T-helper 1 cell treated with Interleukin-12 subunit alpha and Interleukin-12 subunit beta and Interleukin-4 antibody, amounts not matched to agents 30 μg/mL and 1 μg/mL, for 36 hours (primary cell): Measurements from ENCODE around the gene FGR.
"Not testable (repeated sequence)": the region's sequence is repeated elsewhere in the genome, so short reads cannot be mapped to it uniquely, and the experiment has no call there.

Source experiments
- H3K27ac Mint-ChIP-seq: one replicate; pipeline ENCODE4 v1.8.0; 2021; ENCODE audit warnings: mild to moderate bottlenecking, mixed read lengths
- H3K27me3 Mint-ChIP-seq: one replicate; pipeline ENCODE4 v1.8.0; 2021; ENCODE audit warnings: low read depth, mixed read lengths
- H3K36me3 Mint-ChIP-seq: one replicate; pipeline ENCODE4 v1.8.0; 2021; ENCODE audit warnings: low read depth, mixed read lengths
- H3K4me1 Mint-ChIP-seq: one replicate; pipeline ENCODE4 v1.8.0; 2021; ENCODE audit warnings: low read depth, mixed read lengths
- H3K4me3 Mint-ChIP-seq: one replicate; pipeline ENCODE4 v1.8.0; 2021; ENCODE audit warnings: mild to moderate bottlenecking, moderate library complexity, mixed read lengths
- H3K9me3 Mint-ChIP-seq: one replicate; pipeline ENCODE4 v1.8.0; 2021; ENCODE audit warnings: mixed read lengths

The FGR gene

GRCh38 chr1:27650171-27650538 is 15.2 kb upstream of the FGR start:
- no peaks in the 10 kb centered on the region for H3K9me3 Mint-ChIP-seq
- H3K36me3 Mint-ChIP-seq = peaks cover 2% of the 10 kb centered on the region
- peak overlapping the region; percentile 80 for H3K27ac Mint-ChIP-seq
- H3K27me3 Mint-ChIP-seq = no peaks in the 10 kb centered on the region
- H3K4me3 Mint-ChIP-seq = no peak overlapping the region
- peaks cover 30% of the 10 kb centered on the region for H3K4me1 Mint-ChIP-seq

GRCh38 chr1:27649306-27649635 is 14.3 kb upstream of the FGR start:
- no peaks in the 10 kb centered on the region for H3K36me3 Mint-ChIP-seq
- H3K4me3 Mint-ChIP-seq = no peak overlapping the region
- H3K27me3 Mint-ChIP-seq = no peaks in the 10 kb centered on the region
- H3K9me3 Mint-ChIP-seq = no peaks in the 10 kb centered on the region
- H3K4me1 Mint-ChIP-seq = peaks cover 30% of the 10 kb centered on the region
- H3K27ac Mint-ChIP-seq = no peak overlapping the region

- no peak overlapping the region for H3K27ac Mint-ChIP-seq
- H3K4me3 Mint-ChIP-seq = no peak overlapping the region
- H3K36me3 Mint-ChIP-seq = no peaks in the 10 kb centered on the region
- no peaks in the 10 kb centered on the region for H3K9me3 Mint-ChIP-seq
- peaks cover 35% of the 10 kb centered on the region for H3K4me1 Mint-ChIP-seq
- H3K27me3 Mint-ChIP-seq = no peaks in the 10 kb centered on the region
Observed at GRCh38 chr1:27648602-27649305, 13.8 kb upstream of the FGR start.

- H3K4me1 Mint-ChIP-seq = peaks cover 39% of the 10 kb centered on the region
- H3K4me3 Mint-ChIP-seq = no peak overlapping the region
- no peaks in the 10 kb centered on the region for H3K9me3 Mint-ChIP-seq
- no peaks in the 10 kb centered on the region for H3K36me3 Mint-ChIP-seq
- H3K27me3 Mint-ChIP-seq = no peaks in the 10 kb centered on the region
- no peak overlapping the region for H3K27ac Mint-ChIP-seq
Observed at GRCh38 chr1:27647328-27647727, 12.3 kb upstream of the FGR start.

GRCh38 chr1:27646676-27647075 is 11.7 kb upstream of the FGR start:
- Mint-ChIP-seq H3K4me1 (peaks cover 39% of the 10 kb centered on the region), H3K4me3 (no peak overlapping the region), H3K27me3 (no peaks in the 10 kb centered on the region), H3K27ac (no peak overlapping the region), H3K36me3 (no peaks in the 10 kb centered on the region), H3K9me3 (no peaks in the 10 kb centered on the region)

GRCh38 chr1:27645071-27645415 is 10.1 kb upstream of the FGR start:
- Mint-ChIP-seq H3K9me3 (no peaks in the 10 kb centered on the region), H3K27me3 (no peaks in the 10 kb centered on the region), H3K36me3 (no peaks in the 10 kb centered on the region), H3K4me3 (no peak overlapping the region), H3K4me1 (peaks cover 27% of the 10 kb centered on the region), H3K27ac (no peak overlapping the region)

- H3K4me1 Mint-ChIP-seq = peaks cover 24% of the 10 kb centered on the region
- H3K27me3 Mint-ChIP-seq = no peaks in the 10 kb centered on the region
- no peak overlapping the region for H3K27ac Mint-ChIP-seq
- no peaks in the 10 kb centered on the region for H3K36me3 Mint-ChIP-seq
- no peak overlapping the region for H3K4me3 Mint-ChIP-seq
- H3K9me3 Mint-ChIP-seq = no peaks in the 10 kb centered on the region
Observed at GRCh38 chr1:27644369-27645070, 9.5 kb upstream of the FGR start.

- no peaks in the 10 kb centered on the region for H3K27me3 Mint-ChIP-seq
- no peaks in the 10 kb centered on the region for H3K9me3 Mint-ChIP-seq
- H3K4me3 Mint-ChIP-seq = no peak overlapping the region
- peaks cover 21% of the 10 kb centered on the region for H3K4me1 Mint-ChIP-seq
- H3K27ac Mint-ChIP-seq = peak overlapping the region; percentile 49
- H3K36me3 Mint-ChIP-seq = no peaks in the 10 kb centered on the region
Observed at GRCh38 chr1:27643600-27644368, 8.8 kb upstream of the FGR start.

- peaks cover 26% of the 10 kb centered on the region for H3K4me1 Mint-ChIP-seq
- not testable (repeated sequence) for H3K27me3 Mint-ChIP-seq, H3K27ac Mint-ChIP-seq, H3K4me3 Mint-ChIP-seq, H3K36me3 Mint-ChIP-seq, H3K9me3 Mint-ChIP-seq
Observed at GRCh38 chr1:27640514-27640913, 5.5 kb upstream of the FGR start.

- no peaks in the 10 kb centered on the region for H3K36me3 Mint-ChIP-seq
- H3K9me3 Mint-ChIP-seq = no peaks in the 10 kb centered on the region
- H3K4me3 Mint-ChIP-seq = no peak overlapping the region
- peaks cover 26% of the 10 kb centered on the region for H3K4me1 Mint-ChIP-seq
- H3K27ac Mint-ChIP-seq = no peak overlapping the region
- H3K27me3 Mint-ChIP-seq = no peaks in the 10 kb centered on the region
Observed at GRCh38 chr1:27638805-27639204, 3.8 kb upstream of the FGR start.

- H3K4me1 Mint-ChIP-seq = peaks cover 27% of the 10 kb centered on the region
- H3K4me3 Mint-ChIP-seq = no peak overlapping the region
- H3K27me3 Mint-ChIP-seq = no peaks in the 10 kb centered on the region
- no peaks in the 10 kb centered on the region for H3K36me3 Mint-ChIP-seq
- no peaks in the 10 kb centered on the region for H3K9me3 Mint-ChIP-seq
- peak overlapping the region; percentile 1 for H3K27ac Mint-ChIP-seq
Observed at GRCh38 chr1:27638047-27638734, 3.2 kb upstream of the FGR start.

GRCh38 chr1:27635396-27636142 is 584 bp upstream of the FGR start:
- H3K27ac Mint-ChIP-seq = peak overlapping the region; percentile 69

GRCh38 chr1:27634177-27634984 is 604 bp downstream of the FGR start:
- no peaks in the 10 kb centered on the region for H3K36me3 Mint-ChIP-seq
- peaks cover 4% of the 10 kb centered on the region for H3K27me3 Mint-ChIP-seq
- H3K4me1 Mint-ChIP-seq = peaks cover 54% of the 10 kb centered on the region
- peak overlapping the region; percentile 70 for H3K27ac Mint-ChIP-seq
- peak overlapping the region; percentile 54 for H3K4me3 Mint-ChIP-seq
- H3K9me3 Mint-ChIP-seq = no peaks in the 10 kb centered on the region

More at GRCh38 chr1:27635396-27636142, 584 bp upstream of the FGR start:
- H3K36me3 Mint-ChIP-seq = no peaks in the 10 kb centered on the region
- H3K9me3 Mint-ChIP-seq = no peaks in the 10 kb centered on the region
- peaks cover 4% of the 10 kb centered on the region for H3K27me3 Mint-ChIP-seq
- H3K4me3 Mint-ChIP-seq = peak overlapping the region; percentile 57
- H3K4me1 Mint-ChIP-seq = peaks cover 48% of the 10 kb centered on the region
